Astrocyte of the hippocampus (primary cell): ENCODE measurements around the gene HES4.
"Not testable (repeated sequence)": the region's sequence is repeated elsewhere in the genome, so short reads cannot be mapped to it uniquely, and the experiment has no call there.

ENCODE experiments used
- DNase-seq: peaks from one replicate; pipeline ENCODE4 v3.0.0; 2011; ENCODE audit warnings: low read depth, low spot score

HES4 gene

DNA sequence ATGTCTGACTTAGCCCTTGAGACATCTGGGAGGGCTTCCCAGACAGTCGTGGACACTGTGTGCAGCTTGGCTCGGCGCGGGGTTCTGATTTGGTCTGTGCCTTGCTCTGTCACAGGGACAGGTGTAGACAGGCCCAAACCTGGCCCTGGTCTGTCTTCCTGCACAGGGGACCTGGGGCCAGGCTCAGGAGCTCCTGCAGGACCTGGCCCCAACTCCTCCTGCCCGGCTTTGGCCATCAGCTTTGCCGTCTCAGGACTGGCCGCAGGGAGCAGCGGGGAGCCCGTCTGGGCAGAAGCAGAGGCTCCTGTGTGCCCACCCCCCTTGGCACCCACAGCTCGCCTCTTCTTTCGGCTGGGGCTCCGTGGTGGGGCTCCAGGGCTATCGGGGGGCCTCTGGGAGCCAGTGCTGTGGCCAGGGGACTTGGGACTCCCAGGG is 19.7 kb downstream of the HES4 start:
- no peak for DNase-seq

DNA sequence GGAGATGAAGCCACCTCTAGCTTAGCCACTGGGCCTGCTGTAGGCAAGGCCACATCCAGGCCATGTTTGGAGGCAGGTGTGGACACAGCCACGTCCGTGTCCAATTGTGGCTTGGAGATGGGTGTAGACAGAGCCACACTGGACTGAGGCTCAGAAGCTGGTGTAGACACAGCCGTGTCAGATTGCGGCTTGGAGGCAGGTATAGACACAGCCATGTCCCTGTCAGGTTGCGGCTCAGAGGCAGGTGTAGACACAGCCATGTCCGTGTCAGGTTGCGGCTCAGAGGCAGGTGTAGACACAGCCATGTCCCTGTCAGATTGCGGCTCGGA is 20.2 kb downstream of the HES4 start:
- DNase-seq: no peak

DNA sequence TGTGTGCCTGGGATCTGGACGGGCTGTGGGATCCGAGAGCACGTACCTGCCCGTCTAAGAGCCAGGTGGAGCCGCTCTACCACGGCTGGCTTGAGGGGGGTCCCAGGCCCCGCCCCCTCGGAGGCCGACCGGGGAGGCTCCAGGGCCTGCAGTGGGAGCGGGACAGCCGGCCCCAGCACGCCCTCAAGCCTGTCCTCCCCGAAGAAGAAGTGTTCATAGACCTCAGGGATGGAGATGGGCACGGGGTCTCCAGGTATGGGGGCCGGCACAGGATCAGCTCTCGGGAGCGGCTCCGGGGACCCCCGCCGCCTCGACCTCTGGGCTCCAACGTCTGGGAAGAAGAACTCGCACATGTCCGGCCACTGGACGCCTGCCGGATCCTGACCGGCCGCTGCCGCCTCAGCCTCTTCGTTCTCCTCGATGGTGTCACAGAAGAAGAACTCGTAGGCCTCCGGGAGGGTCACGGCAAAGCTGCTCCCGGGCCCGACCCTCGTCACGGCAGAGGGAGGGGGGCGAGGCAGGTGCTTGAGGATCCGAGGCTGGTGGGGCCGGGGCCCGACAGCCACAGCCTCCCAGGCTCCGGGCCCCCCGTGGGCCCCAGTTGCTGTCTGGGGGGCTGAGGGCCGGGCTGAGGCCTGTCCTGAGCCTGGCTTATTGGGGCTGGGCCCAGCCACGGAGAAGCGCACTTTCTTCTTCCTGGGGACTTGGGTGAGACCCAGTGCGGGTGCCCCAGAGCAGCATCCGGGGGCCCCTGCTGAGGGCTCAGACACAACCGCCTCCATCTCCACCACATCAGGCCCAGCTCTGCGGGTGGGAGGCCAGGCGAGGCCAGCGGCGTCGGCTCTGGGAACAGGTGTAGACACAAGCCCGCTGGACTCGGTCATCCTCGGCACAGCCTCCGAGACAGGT is 20.8 kb downstream of the HES4 start:
- DNase-seq: no peak

DNA sequence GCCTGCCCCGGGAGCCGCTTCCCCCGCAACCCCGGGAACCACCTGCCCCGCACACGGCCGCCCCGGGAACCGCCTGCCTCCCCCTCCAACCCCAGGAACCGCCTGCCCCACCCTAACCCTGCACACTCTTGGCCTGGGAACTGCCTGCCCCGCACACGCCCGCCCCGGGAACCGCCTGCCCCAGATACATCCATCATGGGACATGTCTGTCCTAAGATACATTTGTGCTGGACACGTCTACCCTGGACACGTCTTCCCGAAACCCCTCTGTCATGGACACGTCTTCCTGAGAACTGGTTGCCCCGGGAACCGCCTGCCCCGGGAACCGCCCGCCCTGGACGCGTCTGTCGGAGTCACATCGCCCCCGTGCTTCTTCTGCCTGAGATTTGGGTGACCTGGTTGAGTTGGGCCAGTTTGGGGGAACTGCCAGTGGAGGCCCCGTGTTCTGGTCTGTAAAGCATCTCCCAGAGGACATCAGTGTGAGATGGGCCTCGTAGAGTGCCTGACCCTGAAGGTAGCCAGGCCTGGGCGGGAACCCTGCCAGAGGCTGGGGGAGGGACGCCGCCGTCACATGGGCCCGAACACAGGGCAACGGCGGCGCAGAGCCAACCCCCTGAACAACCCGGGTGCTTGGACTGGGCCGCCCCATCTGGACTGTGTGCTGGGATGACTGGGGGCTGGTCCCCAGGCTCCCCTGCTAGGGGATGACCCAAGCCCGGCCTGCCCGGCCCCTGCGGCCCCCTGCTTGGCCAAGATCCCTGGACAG is 21.6 kb downstream of the HES4 start:
- no peak for DNase-seq

DNA sequence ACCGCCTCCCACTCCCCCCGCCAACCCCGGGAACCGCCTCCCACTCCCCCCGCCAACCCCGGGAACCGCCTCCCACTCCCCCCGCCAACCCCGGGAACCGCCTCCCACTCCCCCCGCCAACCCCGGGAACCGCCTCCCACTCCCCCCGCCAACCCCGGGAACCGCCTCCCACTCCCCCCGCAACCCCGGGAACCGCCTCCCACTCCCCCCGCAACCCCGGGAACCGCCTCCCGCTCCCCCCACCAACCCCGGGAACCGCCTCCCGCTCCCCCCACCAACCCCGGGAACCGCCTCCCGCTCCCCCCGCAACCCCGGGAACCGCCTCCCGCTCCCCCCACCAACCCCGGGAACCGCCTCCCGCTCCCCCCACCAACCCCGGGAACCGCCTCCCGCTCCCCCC is 23.1 kb downstream of the HES4 start:
- not testable (repeated sequence) for DNase-seq

DNA sequence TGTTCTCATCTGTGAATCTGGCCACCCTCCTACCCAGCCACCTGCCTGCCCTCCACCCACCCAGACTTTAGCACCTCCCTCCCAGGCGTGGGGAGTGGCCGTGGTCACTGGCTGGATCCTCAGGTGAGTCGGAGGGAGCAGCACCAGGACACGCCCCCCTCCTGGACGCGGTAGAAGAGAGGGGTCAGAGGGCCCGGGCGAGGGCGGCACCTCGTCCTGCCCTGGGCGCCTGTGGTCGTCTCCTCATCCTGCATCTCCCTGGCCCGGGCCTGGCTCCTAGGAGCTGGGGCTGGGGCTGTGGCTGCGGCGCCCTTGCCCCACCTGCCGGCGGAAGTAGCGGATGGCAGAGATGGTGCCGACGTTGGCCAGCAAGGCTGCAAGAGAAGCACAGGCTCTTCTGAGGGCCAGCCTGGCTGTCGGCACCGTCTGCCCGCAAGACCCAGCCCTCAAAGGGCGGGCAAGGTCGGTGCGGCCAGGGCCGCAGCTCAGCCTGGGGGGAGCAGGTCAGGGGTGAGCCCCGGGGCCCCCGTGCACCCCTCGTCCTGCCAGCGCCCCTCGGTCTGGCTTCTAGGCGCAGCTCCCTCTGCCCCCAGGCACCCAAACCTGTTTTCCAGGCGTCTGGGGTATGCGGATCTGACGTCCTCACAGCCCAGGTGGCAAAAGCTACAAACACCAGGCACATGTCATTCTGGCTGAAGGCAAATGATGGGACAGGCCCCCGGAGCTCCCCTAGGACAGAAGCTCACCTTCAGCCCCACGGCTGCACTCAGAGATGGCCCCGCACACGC is 23.8 kb downstream of the HES4 start:
- DNase-seq: peak; percentile 70

DNA sequence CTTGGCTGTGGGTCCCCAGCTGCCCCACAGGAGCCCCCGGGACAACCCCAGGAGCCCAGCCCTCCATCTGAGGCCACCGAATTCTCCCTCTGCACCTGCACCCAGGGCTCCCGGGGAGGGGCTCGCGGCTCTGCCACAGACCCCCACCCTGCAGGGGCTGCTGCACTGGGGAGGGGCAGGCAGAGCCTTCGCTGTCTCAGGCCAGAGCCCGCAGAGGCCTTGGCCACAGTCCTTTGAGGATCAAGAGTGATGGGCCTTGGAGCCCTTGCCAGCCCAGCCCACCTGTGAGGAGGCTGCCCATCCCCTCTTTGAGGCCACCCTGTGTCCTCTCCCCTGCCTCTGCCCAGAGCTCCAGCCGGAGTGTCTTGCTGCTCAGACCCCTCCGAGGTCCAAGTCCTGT is 24.5 kb downstream of the HES4 start:
- DNase-seq: no peak

DNA sequence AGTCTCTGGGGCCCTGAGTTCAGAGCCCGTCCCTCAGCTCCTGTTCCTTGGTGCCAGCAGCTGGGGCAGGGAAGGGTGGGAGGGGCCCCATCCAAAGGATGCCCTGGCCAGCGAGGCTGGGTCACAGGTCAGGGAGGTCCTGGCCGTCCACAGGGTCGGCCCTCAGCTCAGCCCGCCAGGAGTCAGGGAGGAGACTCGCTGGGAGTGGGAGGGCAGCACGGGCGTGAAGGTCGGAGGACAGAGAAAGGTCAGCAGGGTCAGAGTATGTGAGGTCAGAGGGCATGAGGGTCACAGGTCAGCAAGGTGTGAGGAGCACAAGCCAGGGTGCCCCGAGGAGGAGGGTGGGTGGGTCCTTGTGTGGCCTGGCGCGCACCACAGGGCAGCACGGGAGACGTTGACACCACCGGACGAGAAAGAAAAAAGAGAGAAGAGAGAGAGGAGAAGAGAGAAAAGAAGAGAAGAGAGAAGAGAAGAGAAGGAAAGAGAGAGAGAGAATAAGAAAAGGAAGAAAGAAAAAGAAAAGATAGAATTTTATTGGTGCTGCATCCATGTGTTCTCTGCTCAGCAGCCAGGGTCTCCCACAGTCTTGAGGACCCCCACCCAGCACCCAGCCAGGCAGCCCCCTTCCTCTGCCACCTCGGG is 25.1 kb downstream of the HES4 start:
- DNase-seq: no peak

DNA sequence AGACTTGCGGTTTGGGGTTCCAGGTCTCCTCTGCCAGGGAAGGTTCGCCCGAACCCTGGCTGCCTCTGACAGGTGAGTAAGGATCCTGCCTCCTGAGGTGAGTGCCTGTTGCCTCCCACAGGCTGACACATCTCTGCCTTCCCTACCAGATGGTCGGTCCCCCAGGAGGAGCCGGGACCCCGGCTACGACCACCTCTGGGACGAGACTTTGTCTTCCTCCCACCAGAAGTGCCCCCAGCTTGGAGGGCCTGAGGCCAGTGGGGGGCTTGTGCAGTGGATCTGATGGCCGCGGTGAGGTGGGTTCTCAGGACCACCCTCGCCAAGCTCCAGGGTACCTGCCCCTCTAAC is 25.6 kb downstream of the HES4 start:
- no peak for DNase-seq

DNA sequence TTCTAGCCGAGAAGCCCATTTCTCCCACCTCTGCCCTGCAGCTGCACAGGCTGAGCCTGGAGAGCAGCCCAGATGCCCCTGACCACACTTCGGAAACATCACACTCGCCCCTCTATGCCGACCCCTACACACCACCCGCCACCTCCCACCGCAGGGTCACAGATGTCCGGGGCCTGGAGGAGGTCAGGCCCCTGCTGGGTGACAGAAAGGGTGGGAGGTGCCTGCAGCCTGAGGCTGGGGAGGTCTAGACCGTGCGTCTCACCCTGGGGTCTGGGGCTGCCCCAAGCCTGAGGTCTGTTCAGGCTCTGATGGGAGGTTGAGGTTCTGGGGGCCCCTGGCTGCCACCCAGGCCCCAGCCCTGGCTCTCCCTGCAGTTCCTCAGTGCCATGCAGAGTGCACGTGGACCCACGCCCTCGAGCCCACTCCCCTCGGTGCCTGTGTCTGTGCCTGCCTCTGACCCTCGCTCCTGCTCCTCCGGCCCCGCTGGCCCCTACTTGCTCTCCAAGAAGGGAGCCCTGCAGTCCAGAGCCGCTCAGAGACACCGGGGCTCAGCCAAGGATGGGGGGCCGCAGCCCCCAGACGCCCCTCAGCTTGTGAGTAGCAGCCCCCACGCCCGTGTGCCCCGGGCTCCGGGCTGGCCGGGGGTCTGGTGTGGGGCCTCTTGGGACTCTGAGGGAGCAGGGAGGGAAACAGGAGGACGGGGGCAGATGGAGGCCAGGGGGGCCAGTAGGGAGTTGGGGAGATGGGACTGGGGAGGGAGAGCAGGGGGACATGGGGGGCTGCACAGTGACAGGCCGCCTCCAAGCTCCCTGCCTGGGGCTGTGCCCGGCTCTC is 26.2 kb downstream of the HES4 start:
- DNase-seq: no peak

DNA sequence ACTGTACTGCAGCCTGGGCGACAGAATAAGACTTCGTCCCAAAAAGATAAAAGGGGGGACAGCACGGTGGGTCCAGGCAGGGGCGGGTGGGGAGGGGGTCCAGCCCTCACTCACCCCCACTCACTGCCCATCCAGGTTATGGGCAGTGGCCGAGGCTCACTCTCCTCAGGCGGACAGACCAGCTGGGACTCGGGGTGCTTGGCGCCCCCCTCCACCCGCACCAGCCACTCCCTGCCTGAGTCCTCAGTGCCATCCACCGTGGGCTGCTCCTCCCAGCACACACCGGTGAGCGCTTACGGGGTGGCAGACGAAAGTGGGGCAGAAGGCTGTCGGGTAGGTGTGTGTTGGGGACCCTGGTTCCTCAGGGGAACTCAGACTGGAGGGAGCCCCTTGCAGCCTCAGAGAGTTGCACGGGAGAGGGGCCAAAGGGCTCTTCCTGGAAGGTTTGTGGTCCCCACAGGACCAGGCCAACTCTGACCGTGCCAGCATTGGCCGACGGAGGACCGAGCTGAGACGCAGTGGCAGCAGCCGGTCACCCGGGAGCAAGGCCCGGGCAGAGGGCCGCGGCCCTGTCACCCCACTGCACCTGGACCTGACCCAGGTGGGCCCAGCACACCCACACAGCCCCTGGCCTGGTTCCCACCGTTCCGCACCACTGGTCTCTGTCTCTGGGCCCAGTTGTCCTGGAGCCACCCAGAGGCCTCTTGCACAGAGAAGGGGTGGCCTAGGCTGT is 27.0 kb downstream of the HES4 start:
- DNase-seq: no peak

DNA sequence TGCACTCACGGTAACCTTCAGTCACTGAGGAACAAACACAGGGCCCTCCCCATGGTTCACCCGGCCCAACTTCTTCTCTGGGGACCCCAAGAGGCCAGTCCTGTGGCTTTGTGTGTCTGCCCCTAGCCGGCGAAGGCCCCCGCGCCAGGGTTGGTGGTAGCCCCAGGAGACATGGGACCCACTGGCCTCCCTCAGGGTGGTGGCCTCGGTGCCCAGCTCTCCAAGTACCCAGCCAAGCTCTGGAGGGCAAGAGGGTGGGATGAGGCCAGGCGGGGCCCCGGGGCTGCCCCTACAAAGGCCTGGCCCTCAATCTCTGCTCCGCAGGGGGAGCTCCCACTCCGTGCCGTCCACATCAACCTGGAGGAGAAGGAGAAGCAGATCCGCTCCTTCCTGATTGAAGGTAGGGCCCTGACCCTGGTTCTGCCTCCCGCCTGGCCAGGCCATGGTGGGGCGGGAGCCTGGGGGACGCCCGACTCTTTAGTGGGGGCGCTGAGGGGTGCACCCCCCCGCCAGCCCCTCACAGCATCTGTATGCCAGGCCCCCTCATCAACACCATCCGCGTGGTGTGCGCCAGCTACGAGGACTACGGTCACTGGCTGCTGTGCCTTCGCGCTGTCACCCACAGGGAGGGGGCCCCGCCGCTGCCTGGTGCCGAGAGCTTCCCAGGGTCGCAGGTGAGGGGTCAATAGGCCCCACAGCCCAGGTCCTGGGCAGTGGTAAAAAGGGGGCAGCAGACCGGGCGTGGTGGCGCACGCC is 28.0 kb downstream of the HES4 start:
- DNase-seq: no peak

DNA sequence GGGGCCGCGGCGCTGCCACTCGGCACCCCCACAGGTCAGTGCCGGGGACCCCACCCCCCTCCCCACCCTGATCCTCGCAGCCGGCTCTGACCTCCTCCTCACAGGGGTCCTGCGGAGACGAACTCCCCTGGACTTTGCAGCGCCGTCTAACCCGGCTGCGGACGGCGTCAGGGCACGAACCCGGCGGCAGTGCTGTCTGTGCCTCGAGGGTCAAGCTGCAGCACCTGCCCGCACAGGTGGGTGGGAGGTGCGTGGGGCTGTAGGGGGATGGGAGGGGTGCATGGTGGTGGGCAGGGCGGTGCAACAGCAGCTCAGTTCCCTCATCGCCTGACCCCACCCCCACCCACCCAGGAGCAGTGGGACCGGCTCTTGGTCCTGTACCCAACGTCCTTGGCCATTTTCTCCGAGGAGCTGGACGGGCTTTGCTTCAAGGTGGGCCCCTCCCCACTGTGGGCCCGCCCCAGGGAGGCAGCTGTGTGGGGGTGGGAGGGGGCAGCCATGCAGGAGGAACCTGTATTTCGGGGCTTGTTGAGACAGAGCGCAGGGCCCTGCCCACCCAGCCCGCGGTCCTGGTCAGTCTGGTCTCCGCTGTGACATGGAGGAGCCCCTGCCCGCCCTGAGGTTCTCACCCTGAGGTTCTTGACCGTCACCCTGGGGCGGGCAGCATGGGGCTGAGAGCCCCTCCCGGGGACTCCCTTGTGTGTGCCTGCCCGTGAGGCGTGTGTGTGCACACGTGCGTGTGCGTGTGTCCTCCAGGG is 28.7 kb downstream of the HES4 start:
- no peak for DNase-seq

DNA sequence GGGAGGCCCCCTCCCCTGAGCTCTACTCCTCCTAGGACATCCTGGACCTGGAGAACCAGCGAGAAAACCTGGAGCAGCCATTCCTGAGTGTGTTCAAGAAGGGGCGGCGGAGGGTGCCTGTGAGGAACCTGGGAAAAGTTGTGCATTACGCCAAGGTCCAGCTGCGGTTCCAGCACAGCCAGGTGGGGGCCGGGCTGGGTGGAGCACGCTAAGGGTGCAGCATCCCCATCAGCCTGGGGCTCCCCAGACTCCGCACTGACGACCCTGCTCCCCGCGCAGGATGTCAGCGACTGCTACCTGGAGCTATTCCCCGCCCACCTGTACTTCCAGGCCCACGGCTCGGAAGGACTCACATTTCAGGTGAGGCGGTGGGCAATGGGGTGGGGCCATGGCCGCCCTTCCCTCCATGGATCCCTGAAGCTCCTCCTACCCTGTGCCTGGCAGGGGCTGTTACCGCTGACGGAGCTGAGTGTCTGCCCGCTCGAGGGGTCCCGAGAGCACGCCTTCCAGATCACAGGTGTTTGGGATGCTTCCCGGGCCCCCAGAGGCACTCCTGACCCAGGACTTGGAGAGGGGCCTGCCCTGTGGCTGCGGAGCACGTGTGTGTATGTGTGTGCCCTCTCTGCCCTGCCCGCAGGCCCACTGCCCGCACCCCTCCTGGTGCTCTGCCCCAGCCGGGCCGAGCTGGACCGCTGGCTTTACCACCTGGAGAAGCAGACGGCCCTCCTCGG is 29.5 kb downstream of the HES4 start:
- no peak for DNase-seq

DNA sequence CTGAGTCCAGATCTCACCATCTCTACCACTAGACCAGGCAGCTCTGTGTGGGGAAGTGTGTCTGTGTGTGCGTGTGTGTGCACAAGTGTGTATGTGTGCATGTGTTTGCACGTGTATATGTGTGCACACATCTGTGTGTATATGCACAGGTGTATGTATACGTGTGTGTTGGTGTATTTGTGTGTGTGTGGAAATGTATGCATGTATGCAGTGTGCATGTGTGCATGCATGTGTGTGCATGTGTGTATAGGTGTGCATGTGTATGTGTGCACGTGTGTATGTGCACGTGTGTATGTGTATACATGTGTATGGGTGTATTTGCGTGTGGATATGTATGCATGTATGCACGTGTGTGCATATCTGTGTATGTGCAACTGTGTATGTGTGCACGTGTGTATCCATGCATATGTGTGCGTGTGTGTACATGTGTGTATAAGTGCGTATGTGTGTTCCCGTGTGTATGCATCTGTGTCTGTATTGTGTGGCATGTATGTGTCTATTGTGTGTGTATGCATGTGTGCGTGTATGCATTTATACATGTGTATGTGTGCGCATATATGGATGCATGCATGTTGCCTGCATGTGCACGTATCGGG is 30.5 kb downstream of the HES4 start:
- no peak for DNase-seq

DNA sequence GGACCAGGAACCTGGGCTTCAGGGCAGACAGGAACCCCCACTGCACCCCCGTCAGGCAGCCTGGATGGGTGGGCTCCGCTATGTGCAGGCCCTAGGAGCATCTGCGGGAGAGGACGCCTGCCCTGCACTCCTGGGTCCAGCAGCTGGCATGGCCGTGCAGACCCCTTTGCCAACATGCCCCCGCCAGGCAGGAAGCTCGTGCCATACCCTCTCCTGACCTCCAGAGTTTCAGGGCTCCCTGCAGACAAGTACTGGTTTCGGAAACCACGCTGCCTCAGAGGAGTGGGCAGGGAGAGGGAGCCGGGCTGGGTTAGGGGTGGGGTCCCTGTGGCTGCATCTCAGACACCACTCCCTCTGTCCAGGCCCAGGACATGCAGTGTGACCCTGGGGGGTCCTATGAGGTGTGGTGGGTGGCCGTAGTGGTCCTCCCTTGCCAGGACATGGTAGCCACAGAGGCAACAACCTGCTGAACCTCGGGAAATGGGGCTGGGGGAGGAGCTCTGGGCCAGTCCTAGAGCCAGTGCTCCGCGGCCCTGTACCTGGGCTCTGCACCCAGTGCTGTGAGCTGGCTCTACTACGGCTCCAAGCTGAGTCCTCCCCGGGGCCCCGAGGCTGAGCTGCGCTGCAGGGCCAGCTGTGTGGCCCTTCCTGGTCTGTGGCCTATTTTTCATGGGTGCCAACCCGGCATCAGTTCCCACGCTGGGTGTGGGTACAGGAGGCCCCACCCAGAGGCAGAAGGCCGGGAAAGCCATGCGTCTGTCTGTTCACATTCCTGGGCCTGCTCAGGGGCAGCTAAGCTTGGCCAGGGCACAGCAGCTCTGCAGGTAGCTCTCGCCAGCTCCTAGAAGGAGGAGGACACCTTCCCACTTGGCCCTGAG is 32.2 kb downstream of the HES4 start:
- DNase-seq: no peak
